Ishikawa (cell line): ENCODE data around the gene TCEAL7.

Experiments
- CEBPB ChIP-seq: IDR thresholded peaks from 2 replicates; pipeline ENCODE4 v1.6.1; 2012
- CREB1 ChIP-seq: IDR thresholded peaks from 2 replicates; pipeline ENCODE4 v1.6.1; 2012; ENCODE audit warnings: low read depth
- EGR1 ChIP-seq: IDR thresholded peaks from 2 replicates; pipeline ENCODE4 v1.6.1; 2012
- EP300 ChIP-seq: IDR thresholded peaks from 2 replicates; pipeline ENCODE4 v1.6.1; 2012; ENCODE audit warnings: borderline replicate concordance
- FOXM1 ChIP-seq: IDR thresholded peaks from 2 replicates; pipeline ENCODE4 v1.6.1; 2012; ENCODE audit warnings: low read depth, borderline replicate concordance
- NFIC ChIP-seq: IDR thresholded peaks from 2 replicates; pipeline ENCODE4 v1.6.1; 2012
- RAD21 ChIP-seq: IDR thresholded peaks from 2 replicates; pipeline ENCODE4 v1.6.1; 2012; ENCODE audit warnings: low read depth
- TAF1 ChIP-seq: IDR thresholded peaks from 2 replicates; pipeline ENCODE4 v1.6.1; 2012; ENCODE audit warnings: low read depth, mild to moderate bottlenecking
- TCF12 ChIP-seq: IDR thresholded peaks from 2 replicates; pipeline ENCODE4 v1.6.1; 2012; ENCODE audit warnings: low read depth
- TEAD4 ChIP-seq: IDR thresholded peaks from 2 replicates; pipeline ENCODE4 v1.6.1; 2012
- YY1 ChIP-seq: IDR thresholded peaks from 2 replicates; pipeline ENCODE4 v1.6.1; 2012; ENCODE audit warnings: low read depth
- ZBTB7A ChIP-seq: IDR thresholded peaks from 2 replicates; pipeline ENCODE4 v1.6.1; 2012; ENCODE audit warnings: low read depth
- TF ChIP-seq, protein P1 (sequence below): IDR thresholded peaks from 2 replicates; pipeline ENCODE4 v1.6.1; 2012
- TF ChIP-seq, protein P2 (sequence below): IDR thresholded peaks from 2 replicates; pipeline ENCODE4 v1.6.1; 2012; ENCODE audit warnings: low read depth, mild to moderate bottlenecking
- TF ChIP-seq, protein P3 (sequence below): IDR thresholded peaks from 2 replicates; pipeline ENCODE4 v1.6.1; 2012

The TCEAL7 gene

DNA sequence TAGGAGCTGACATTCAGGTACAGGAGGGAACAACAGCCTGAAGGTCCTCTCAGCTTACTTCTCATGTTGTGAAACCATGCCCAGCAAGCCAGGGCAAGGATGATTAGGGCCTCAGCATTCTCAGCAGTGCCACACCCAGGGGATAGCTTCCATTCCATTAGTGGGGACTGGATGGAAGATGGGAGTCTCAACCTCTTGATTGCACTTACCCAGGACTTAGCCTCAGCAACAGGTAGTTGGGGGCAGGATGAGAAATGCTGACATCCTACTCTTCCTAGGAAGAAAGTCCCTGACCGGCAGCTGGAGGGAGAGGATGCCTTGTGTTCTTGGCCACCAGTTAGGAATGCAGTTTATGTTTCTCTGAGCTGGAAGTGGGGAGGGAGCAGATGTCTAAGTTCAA lies 37.5 kb downstream of the TCEAL7 start:
- TF ChIP-seq TAF1 (no peak), YY1 (no peak), ZBTB7A (no peak), NFIC (no peak), RAD21 (no peak), EP300 (no peak), EGR1 (no peak), FOXM1 (no peak), CEBPB (no peak)
- TF ChIP-seq, protein P1, sequence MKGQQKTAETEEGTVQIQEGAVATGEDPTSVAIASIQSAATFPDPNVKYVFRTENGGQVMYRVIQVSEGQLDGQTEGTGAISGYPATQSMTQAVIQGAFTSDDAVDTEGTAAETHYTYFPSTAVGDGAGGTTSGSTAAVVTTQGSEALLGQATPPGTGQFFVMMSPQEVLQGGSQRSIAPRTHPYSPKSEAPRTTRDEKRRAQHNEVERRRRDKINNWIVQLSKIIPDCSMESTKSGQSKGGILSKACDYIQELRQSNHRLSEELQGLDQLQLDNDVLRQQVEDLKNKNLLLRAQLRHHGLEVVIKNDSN, result no peak
- TF ChIP-seq, protein P2, sequence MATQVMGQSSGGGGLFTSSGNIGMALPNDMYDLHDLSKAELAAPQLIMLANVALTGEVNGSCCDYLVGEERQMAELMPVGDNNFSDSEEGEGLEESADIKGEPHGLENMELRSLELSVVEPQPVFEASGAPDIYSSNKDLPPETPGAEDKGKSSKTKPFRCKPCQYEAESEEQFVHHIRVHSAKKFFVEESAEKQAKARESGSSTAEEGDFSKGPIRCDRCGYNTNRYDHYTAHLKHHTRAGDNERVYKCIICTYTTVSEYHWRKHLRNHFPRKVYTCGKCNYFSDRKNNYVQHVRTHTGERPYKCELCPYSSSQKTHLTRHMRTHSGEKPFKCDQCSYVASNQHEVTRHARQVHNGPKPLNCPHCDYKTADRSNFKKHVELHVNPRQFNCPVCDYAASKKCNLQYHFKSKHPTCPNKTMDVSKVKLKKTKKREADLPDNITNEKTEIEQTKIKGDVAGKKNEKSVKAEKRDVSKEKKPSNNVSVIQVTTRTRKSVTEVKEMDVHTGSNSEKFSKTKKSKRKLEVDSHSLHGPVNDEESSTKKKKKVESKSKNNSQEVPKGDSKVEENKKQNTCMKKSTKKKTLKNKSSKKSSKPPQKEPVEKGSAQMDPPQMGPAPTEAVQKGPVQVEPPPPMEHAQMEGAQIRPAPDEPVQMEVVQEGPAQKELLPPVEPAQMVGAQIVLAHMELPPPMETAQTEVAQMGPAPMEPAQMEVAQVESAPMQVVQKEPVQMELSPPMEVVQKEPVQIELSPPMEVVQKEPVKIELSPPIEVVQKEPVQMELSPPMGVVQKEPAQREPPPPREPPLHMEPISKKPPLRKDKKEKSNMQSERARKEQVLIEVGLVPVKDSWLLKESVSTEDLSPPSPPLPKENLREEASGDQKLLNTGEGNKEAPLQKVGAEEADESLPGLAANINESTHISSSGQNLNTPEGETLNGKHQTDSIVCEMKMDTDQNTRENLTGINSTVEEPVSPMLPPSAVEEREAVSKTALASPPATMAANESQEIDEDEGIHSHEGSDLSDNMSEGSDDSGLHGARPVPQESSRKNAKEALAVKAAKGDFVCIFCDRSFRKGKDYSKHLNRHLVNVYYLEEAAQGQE, result no peak
- TF ChIP-seq, protein P3, sequence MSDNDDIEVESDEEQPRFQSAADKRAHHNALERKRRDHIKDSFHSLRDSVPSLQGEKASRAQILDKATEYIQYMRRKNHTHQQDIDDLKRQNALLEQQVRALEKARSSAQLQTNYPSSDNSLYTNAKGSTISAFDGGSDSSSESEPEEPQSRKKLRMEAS, result no peak

DNA sequence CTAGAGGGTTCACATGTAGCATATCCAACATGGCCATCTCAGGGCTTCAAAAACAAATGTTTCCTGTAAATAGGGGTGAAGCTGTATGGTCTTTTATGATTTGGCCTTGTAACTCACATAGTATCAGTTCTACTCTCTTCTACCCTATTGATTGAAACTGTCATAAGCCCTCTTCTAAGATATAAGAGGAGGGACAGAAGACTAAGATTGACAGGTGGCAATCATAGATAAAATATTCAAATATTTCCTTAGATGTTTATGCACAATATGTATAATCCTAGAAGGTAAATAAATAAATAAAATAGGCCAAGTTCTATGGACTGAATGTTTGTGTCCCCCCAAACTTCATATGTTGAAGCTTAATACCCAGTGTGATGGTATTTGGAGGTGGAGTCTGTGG lies 39.4 kb downstream of the TCEAL7 start:
- TF ChIP-seq RAD21 (no peak), EP300 (no peak), ZBTB7A (no peak), TCF12 (no peak), YY1 (no peak), EGR1 (no peak), TEAD4 (no peak), FOXM1 (no peak), CEBPB (no peak), TAF1 (no peak), CREB1 (no peak), NFIC (no peak)
- TF ChIP-seq, protein P1, result no peak
- TF ChIP-seq, protein P2, result no peak
- TF ChIP-seq, protein P3, result no peak

DNA sequence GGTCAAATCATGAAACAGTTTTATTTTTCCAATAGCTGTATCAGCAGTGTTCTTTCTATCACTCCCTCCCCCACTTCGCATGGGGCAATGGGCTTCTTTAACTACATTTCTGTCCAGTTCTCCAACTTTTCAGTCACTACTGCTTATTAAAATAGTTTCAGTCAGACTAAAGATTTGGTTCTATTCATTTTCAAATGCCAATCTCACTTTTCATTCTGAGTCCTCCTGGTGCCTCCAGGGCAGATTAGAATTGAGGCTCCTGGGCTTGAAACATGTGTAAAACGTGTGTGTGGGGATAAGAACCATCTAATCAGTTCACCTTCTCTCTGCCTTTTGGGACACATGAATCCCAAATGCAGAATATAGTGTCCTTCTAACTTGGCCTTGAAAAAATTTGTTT lies 42.8 kb downstream of the TCEAL7 start:
- TF ChIP-seq, protein P1, result no peak
- TF ChIP-seq EP300 (no peak), ZBTB7A (no peak)

DNA sequence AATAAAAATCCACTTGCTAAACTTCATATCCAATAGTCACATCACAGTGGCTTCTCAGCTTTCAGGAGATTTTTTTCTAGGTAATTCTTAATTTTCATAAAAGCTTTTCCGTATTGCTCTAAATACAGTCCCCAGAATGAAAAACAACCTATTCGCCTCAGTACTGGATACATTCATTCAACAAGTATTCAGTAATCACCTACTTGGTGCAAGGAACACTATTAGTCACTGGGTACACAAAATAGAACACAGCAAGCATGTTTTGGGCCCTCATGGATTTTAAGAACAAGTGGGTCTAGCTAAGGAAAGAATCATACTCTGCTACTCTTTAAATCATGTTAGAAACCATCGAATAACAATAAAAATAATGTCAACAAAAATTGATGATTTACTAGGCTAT lies 43.5 kb downstream of the TCEAL7 start:
- TF ChIP-seq NFIC (no peak), TAF1 (no peak), FOXM1 (no peak), RAD21 (no peak), EGR1 (no peak), TEAD4 (no peak), ZBTB7A (no peak), CREB1 (no peak), CEBPB (no peak), YY1 (no peak), EP300 (no peak), TCF12 (no peak)
- TF ChIP-seq, protein P2, result no peak
- TF ChIP-seq, protein P3, result no peak
- TF ChIP-seq, protein P1, result no peak
